SK-N-SH treated with all-trans-retinoic acid at 6 μM for 48 hours (cell line): Measurements from ENCODE around the gene SP110.

ENCODE experiments used
- ATAC-seq: fragments of 200-7000 bp; cut with Tn5 transposase; 3 replicates; pipeline ENCODE4 v1.9.1; 2020; ENCODE audit warnings: mild to moderate bottlenecking, moderate library complexity
- CSDC2 ChIP-seq: fragments of 250-450 bp; sonication (Bioruptor Pico); IDR thresholded peaks from 2 replicates; pipeline ENCODE4 v1.5.0; 2020; ENCODE audit warnings: mild to moderate bottlenecking, moderate library complexity
- ESRRG ChIP-seq: fragments of 250-450 bp; sonication (Bioruptor Pico); IDR thresholded peaks from 2 replicates; pipeline ENCODE4 v1.6.1; 2021; ENCODE audit warnings: mild to moderate bottlenecking
- GLIS3 ChIP-seq: fragments of 250-450 bp; sonication (Bioruptor Pico); IDR thresholded peaks from 2 replicates; pipeline ENCODE4 v1.5.0; 2020; ENCODE audit warnings: mild to moderate bottlenecking, moderate library complexity
- OSR1 ChIP-seq: fragments of 250-450 bp; sonication (Bioruptor Pico); IDR thresholded peaks from 2 replicates; pipeline ENCODE4 v1.8.0; 2022; ENCODE audit warnings: moderate library complexity, mild to moderate bottlenecking, inconsistent platforms
- PPARA ChIP-seq: fragments of 250-450 bp; sonication (Bioruptor Pico); IDR thresholded peaks from 2 replicates; pipeline ENCODE4 v1.5.0; 2020; ENCODE audit warnings: mild to moderate bottlenecking, borderline replicate concordance
- SNAI2 ChIP-seq: fragments of 250-450 bp; sonication (Bioruptor Pico); IDR thresholded peaks from 2 replicates; pipeline ENCODE4 v1.5.0; 2020; ENCODE audit warnings: mild to moderate bottlenecking, moderate library complexity
- TCF4 ChIP-seq: fragments of 250-450 bp; sonication (Bioruptor Pico); IDR thresholded peaks from 2 replicates; pipeline ENCODE4 v1.8.0; 2021; ENCODE audit warnings: mild to moderate bottlenecking, moderate library complexity, borderline replicate concordance
- TOX ChIP-seq: fragments of 250-450 bp; sonication (Bioruptor Pico); IDR thresholded peaks from 2 replicates; pipeline ENCODE4 v1.8.0; 2021; ENCODE audit warnings: mild to moderate bottlenecking, moderate library complexity, borderline replicate concordance
- ZFP3 ChIP-seq: fragments of 250-450 bp; sonication (Bioruptor Pico); IDR thresholded peaks from 2 replicates; pipeline ENCODE4 v1.5.0; 2020; ENCODE audit warnings: mild to moderate bottlenecking, moderate library complexity
- ZFP30 ChIP-seq: fragments of 450-650 bp; formaldehyde crosslinking; IDR thresholded peaks from 2 replicates; pipeline ENCODE4 v1.5.0; 2022; ENCODE audit warnings: mild to moderate bottlenecking, moderate library complexity
- ZNF70 ChIP-seq: fragments of 450-650 bp; formaldehyde crosslinking; IDR thresholded peaks from 2 replicates; pipeline ENCODE4 v1.5.0; 2020; ENCODE audit warnings: mild to moderate bottlenecking, moderate library complexity
- TF ChIP-seq, protein P1 (sequence below): fragments of 250-450 bp; sonication (Bioruptor Pico); IDR thresholded peaks from 2 replicates; pipeline ENCODE4 v1.5.1; 2021; ENCODE audit warnings: mild to moderate bottlenecking, moderate library complexity
- TF ChIP-seq, protein P2 (sequence below): fragments of 250-450 bp; sonication (Bioruptor Pico); IDR thresholded peaks from 2 replicates; pipeline ENCODE4 v1.5.0; 2020; ENCODE audit warnings: mild to moderate bottlenecking, moderate library complexity
- TF ChIP-seq, protein P3 (sequence below): fragments of 250-450 bp; sonication (Bioruptor Pico); IDR thresholded peaks from 2 replicates; pipeline ENCODE4 v1.8.0; 2021; ENCODE audit warnings: low read depth, mild to moderate bottlenecking, moderate library complexity, borderline replicate concordance
- TF ChIP-seq, protein P4 (sequence below): fragments of 250-450 bp; sonication (Bioruptor Pico); IDR thresholded peaks from 2 replicates; pipeline ENCODE4 v1.5.1; 2020; ENCODE audit warnings: low read depth, mild to moderate bottlenecking, moderate library complexity

Gene SP110

DNA sequence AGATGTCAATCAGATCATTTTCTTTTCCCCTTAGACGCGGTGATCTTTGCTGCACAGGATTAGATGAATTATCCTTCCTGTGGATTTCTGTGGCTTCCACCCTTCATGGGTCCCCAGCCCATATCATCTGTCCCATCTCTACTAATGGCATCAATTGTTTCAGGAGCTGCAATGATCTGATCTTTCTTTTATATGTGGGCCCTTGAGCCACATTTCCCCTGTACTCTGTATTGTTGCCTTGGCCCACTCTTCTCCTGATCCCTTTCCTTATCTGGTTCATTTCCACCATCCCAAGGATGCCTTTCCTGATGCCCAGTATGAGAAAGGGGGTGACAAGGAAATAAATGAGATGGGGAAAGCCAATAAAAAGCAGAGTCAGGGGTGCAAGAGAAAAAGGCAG is 30.4 kb upstream of the SP110 start:
- ATAC-seq: no peak
- no peak for TF ChIP-seq ESRRG (CRISPR knock-in tag)
- no peak for TF ChIP-seq OSR1 (CRISPR knock-in tag)
- TF ChIP-seq, protein P1, sequence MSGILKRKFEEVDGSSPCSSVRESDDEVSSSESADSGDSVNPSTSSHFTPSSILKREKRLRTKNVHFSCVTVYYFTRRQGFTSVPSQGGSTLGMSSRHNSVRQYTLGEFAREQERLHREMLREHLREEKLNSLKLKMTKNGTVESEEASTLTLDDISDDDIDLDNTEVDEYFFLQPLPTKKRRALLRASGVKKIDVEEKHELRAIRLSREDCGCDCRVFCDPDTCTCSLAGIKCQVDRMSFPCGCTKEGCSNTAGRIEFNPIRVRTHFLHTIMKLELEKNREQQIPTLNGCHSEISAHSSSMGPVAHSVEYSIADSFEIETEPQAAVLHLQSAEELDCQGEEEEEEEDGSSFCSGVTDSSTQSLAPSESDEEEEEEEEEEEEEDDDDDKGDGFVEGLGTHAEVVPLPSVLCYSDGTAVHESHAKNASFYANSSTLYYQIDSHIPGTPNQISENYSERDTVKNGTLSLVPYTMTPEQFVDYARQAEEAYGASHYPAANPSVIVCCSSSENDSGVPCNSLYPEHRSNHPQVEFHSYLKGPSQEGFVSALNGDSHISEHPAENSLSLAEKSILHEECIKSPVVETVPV (CRISPR knock-in tag): no peak
- no peak for TF ChIP-seq ZFP3 (CRISPR knock-in tag)
- TF ChIP-seq TOX: no peak
- TF ChIP-seq GLIS3 (CRISPR knock-in tag): no peak
- no peak for TF ChIP-seq CSDC2 (CRISPR knock-in tag)
- TF ChIP-seq, protein P2, sequence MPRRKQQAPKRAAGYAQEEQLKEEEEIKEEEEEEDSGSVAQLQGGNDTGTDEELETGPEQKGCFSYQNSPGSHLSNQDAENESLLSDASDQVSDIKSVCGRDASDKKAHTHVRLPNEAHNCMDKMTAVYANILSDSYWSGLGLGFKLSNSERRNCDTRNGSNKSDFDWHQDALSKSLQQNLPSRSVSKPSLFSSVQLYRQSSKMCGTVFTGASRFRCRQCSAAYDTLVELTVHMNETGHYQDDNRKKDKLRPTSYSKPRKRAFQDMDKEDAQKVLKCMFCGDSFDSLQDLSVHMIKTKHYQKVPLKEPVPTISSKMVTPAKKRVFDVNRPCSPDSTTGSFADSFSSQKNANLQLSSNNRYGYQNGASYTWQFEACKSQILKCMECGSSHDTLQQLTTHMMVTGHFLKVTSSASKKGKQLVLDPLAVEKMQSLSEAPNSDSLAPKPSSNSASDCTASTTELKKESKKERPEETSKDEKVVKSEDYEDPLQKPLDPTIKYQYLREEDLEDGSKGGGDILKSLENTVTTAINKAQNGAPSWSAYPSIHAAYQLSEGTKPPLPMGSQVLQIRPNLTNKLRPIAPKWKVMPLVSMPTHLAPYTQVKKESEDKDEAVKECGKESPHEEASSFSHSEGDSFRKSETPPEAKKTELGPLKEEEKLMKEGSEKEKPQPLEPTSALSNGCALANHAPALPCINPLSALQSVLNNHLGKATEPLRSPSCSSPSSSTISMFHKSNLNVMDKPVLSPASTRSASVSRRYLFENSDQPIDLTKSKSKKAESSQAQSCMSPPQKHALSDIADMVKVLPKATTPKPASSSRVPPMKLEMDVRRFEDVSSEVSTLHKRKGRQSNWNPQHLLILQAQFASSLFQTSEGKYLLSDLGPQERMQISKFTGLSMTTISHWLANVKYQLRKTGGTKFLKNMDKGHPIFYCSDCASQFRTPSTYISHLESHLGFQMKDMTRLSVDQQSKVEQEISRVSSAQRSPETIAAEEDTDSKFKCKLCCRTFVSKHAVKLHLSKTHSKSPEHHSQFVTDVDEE (CRISPR knock-in tag): no peak
- TF ChIP-seq, protein P3, sequence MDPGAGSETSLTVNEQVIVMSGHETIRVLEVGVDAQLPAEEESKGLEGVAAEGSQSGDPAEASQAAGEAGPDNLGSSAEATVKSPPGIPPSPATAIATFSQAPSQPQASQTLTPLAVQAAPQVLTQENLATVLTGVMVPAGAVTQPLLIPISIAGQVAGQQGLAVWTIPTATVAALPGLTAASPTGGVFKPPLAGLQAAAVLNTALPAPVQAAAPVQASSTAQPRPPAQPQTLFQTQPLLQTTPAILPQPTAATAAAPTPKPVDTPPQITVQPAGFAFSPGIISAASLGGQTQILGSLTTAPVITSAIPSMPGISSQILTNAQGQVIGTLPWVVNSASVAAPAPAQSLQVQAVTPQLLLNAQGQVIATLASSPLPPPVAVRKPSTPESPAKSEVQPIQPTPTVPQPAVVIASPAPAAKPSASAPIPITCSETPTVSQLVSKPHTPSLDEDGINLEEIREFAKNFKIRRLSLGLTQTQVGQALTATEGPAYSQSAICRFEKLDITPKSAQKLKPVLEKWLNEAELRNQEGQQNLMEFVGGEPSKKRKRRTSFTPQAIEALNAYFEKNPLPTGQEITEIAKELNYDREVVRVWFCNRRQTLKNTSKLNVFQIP (CRISPR knock-in tag): no peak
- no peak for TF ChIP-seq PPARA (CRISPR knock-in tag)
- TF ChIP-seq, all 23 proteins: peak for 0

DNA sequence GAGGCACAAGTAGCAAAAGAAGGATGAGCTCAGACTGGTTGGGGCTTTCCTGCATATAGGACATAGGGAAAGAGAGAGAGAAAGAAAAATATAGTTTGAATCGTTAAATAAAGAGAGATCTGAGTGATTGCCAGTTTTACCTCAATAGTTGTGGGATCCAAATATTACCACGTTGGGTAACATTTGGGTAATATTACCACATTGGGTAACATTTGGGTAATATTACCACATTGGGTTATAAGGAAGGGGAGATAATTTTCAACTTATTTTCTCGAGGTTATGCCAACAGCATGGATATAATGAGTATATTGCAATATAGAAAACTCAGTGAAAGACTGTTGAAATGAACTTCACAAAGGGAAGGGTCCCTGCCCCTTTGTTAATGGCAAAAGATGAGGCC is 26.4 kb upstream of the SP110 start:
- no peak for ATAC-seq
- TF ChIP-seq, protein P1 (CRISPR knock-in tag): no peak
- TF ChIP-seq ZFP30 (CRISPR knock-in tag) (no peak), PPARA (CRISPR knock-in tag) (no peak), ZFP3 (CRISPR knock-in tag) (no peak), SNAI2 (CRISPR knock-in tag) (no peak)
- TF ChIP-seq, protein P3 (CRISPR knock-in tag): no peak
- TF ChIP-seq, protein P4, sequence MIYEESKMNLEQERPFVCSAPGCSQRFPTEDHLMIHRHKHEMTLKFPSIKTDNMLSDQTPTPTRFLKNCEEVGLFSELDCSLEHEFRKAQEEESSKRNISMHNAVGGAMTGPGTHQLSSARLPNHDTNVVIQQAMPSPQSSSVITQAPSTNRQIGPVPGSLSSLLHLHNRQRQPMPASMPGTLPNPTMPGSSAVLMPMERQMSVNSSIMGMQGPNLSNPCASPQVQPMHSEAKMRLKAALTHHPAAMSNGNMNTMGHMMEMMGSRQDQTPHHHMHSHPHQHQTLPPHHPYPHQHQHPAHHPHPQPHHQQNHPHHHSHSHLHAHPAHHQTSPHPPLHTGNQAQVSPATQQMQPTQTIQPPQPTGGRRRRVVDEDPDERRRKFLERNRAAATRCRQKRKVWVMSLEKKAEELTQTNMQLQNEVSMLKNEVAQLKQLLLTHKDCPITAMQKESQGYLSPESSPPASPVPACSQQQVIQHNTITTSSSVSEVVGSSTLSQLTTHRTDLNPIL (CRISPR knock-in tag): no peak
- TF ChIP-seq, all 23 proteins: peak for 0

DNA sequence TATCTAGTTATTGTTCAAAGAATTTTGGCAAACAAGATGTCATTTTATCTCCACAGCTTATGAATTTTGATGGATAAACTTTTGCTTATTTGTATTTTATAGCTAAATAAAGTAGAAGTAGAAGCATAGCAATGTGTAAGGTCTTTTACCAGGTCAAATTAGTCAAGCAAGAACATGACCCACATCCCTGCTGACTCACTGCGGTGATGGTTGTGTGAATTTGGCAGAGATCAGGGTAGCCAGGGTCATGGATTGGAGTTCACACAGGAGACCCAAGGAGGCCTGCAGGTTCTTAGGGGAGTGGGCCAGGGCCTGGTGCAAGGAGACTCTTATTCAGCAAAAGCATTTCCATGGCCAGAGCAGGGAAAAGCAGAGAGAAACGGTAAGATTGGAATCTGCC is 24.4 kb upstream of the SP110 start:
- no peak for ATAC-seq

More for the DNA sequence above, 24.4 kb upstream of the SP110 start:
- TF ChIP-seq TOX: no peak
- TF ChIP-seq, protein P4 (CRISPR knock-in tag): no peak
- no peak for TF ChIP-seq TCF4
- TF ChIP-seq, protein P1 (CRISPR knock-in tag): no peak
- TF ChIP-seq ZNF70 (CRISPR knock-in tag): no peak
- TF ChIP-seq ZFP30 (CRISPR knock-in tag): no peak
